ENCODE measurements around the gene CAMK4.

DNA sequence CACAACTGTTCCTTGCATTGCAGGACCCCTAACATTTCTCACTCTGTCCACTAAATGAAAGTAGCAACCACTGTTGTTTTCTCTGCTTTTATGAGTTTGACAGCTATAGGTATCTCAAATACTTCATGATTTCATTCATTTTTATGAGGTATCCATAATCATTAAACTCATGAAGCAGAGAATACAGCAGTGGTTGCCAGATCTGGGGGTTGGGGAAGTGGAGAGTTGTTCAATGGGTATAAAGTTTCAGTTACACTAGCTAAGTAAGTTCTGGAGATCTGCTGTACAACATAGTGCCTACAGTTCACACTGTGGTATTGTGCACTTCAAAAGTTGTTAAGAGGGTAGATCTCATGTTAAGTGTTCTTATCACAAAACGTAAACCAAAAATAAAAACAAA lies 23.4 kb upstream of the CAMK4 start:
- TF ChIP-seq, protein P1, sequence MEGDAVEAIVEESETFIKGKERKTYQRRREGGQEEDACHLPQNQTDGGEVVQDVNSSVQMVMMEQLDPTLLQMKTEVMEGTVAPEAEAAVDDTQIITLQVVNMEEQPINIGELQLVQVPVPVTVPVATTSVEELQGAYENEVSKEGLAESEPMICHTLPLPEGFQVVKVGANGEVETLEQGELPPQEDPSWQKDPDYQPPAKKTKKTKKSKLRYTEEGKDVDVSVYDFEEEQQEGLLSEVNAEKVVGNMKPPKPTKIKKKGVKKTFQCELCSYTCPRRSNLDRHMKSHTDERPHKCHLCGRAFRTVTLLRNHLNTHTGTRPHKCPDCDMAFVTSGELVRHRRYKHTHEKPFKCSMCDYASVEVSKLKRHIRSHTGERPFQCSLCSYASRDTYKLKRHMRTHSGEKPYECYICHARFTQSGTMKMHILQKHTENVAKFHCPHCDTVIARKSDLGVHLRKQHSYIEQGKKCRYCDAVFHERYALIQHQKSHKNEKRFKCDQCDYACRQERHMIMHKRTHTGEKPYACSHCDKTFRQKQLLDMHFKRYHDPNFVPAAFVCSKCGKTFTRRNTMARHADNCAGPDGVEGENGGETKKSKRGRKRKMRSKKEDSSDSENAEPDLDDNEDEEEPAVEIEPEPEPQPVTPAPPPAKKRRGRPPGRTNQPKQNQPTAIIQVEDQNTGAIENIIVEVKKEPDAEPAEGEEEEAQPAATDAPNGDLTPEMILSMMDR (IDR thresholded peaks at IDR 0.05): no peak
- TF ChIP-seq POLR2A (IDR thresholded peaks at IDR 0.05): no peak
